Osteocyte (in vitro differentiated cells): Measurements from ENCODE around the gene MUC4. TPM values are rescaled to one million over a fixed set of nuclear protein-coding genes. Genes with fewer than 3 reads are reported as not detected.

Source experiments
- DNase-seq: peaks from one replicate; pipeline ENCODE4 v3.0.0; 2021; ENCODE audit warnings: mixed read lengths; ENCODE audit not compliant: unreplicated experiment; ENCODE audit errors: extremely low spot score
- H3K27ac Mint-ChIP-seq: one replicate; pipeline ENCODE4 v1.8.0; 2021; ENCODE audit warnings: mild to moderate bottlenecking, mixed read lengths; ENCODE audit not compliant: unreplicated experiment
- H3K27me3 Mint-ChIP-seq: one replicate; pipeline ENCODE4 v1.8.0; 2021; ENCODE audit warnings: mixed read lengths; ENCODE audit not compliant: unreplicated experiment
- H3K36me3 Mint-ChIP-seq: one replicate; pipeline ENCODE4 v1.8.0; 2021; ENCODE audit warnings: mixed read lengths; ENCODE audit not compliant: unreplicated experiment
- H3K4me1 Mint-ChIP-seq: one replicate; pipeline ENCODE4 v1.8.0; 2021; ENCODE audit warnings: mixed read lengths; ENCODE audit not compliant: unreplicated experiment
- H3K4me3 Mint-ChIP-seq: one replicate; pipeline ENCODE4 v1.8.0; 2021; ENCODE audit warnings: mild to moderate bottlenecking, moderate library complexity, mixed read lengths; ENCODE audit not compliant: unreplicated experiment
- H3K9me3 Mint-ChIP-seq: one replicate; pipeline ENCODE4 v1.8.0; 2021; ENCODE audit warnings: mixed read lengths; ENCODE audit not compliant: unreplicated experiment
- total RNA-seq: library from RNA; stranded (reverse); gene quantifications from 2 replicates; pipeline ENCODE4 v1.2.1, GENCODE V29; 2021
- TF ChIP-seq, protein P1 (sequence below): fragments of 200-600 bp; sonication (generic); IDR thresholded peaks from 2 replicates; pipeline ENCODE4 v1.5.0; 2021; ENCODE audit warnings: antibody characterized with exemption, mild to moderate bottlenecking, moderate library complexity

MUC4 gene
- total RNA-seq, 1 donor from 2014 or later: not detected

DNA sequence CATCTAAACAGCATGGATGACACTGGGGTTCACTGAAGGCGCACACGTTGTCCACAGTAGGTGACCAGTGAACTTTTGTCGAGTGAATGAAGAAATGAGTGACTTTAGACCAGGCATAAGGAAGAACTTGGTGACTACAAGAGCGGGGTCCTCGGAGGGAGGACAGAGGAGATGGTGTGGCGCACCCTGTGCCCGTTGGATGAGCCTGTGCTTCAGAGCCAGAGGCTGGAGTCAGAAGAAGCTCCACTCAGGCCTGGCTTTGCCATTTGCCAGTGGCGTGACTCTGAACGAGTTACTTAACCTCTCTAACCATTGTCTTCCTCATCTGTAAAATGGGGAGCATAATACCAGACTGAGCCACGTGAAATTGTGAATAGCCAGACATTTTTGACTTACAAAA is 42.2 kb downstream of the MUC4 start:
- Mint-ChIP-seq H3K36me3 (no peaks in the 10 kb centered on the region), H3K4me1 (no peaks in the 10 kb centered on the region), H3K4me3 (no peak overlapping the region), H3K27ac (no peak overlapping the region), H3K27me3 (no peaks in the 10 kb centered on the region), H3K9me3 (no peaks in the 10 kb centered on the region)
- TF ChIP-seq, protein P1, sequence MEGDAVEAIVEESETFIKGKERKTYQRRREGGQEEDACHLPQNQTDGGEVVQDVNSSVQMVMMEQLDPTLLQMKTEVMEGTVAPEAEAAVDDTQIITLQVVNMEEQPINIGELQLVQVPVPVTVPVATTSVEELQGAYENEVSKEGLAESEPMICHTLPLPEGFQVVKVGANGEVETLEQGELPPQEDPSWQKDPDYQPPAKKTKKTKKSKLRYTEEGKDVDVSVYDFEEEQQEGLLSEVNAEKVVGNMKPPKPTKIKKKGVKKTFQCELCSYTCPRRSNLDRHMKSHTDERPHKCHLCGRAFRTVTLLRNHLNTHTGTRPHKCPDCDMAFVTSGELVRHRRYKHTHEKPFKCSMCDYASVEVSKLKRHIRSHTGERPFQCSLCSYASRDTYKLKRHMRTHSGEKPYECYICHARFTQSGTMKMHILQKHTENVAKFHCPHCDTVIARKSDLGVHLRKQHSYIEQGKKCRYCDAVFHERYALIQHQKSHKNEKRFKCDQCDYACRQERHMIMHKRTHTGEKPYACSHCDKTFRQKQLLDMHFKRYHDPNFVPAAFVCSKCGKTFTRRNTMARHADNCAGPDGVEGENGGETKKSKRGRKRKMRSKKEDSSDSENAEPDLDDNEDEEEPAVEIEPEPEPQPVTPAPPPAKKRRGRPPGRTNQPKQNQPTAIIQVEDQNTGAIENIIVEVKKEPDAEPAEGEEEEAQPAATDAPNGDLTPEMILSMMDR: no peak
- no peak for DNase-seq

DNA sequence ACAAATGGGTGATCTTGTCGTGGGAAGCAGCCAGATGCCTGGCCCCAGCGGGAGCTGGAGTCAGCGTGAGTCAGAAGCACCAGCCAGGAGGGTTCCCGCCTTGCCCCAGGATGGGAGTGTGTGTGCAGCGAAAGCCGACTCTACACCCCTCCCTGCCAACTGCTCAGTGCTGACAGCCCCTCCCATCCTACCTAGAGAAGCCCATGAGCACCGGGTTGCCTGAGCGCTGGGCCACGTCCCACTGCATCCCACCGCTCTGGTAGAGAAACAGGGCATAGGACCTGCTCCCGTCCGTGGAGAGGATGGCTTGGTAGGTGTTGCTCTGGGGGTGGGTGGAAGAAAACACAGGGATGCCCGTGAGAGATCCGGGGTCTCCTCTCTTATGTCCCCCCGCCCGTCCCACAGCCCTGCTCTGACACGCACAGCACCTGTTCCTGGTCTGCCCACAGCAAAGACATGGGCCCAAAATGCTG is 42.9 kb downstream of the MUC4 start:
- Mint-ChIP-seq H3K4me1 (no peaks in the 10 kb centered on the region), H3K36me3 (no peaks in the 10 kb centered on the region)
- DNase-seq: no peak

DNA sequence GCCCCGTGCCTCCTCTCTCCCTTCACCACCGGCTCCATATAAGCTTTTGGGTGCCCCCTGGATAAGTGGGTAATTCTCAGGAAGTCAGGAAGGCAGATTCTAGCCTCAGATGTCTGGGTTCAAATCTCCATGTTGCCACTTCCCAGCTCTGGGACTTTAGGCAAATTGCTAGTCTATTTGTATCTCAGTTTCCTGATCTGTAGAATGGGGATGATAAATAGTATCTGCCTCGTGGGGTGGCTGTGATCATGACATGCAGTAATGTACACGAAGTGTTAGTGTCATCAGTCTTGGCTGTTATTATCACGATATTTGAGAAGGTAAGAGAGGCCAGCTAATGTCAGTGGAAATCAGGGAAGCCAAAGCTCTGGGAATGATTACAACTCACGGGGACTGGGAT is 43.3 kb downstream of the MUC4 start:
- TF ChIP-seq, protein P1: no peak
- Mint-ChIP-seq H3K27me3 (no peaks in the 10 kb centered on the region), H3K4me3 (no peak overlapping the region), H3K4me1 (no peaks in the 10 kb centered on the region), H3K9me3 (no peaks in the 10 kb centered on the region), H3K27ac (no peak overlapping the region), H3K36me3 (no peaks in the 10 kb centered on the region)
- no peak for DNase-seq

More for the DNA sequence above, 42.9 kb downstream of the MUC4 start:
- TF ChIP-seq, protein P1: no peak
- H3K27me3 Mint-ChIP-seq: no peaks in the 10 kb centered on the region
- H3K4me3 Mint-ChIP-seq: no peak overlapping the region
- no peaks in the 10 kb centered on the region for H3K9me3 Mint-ChIP-seq
- H3K27ac Mint-ChIP-seq: no peak overlapping the region

DNA sequence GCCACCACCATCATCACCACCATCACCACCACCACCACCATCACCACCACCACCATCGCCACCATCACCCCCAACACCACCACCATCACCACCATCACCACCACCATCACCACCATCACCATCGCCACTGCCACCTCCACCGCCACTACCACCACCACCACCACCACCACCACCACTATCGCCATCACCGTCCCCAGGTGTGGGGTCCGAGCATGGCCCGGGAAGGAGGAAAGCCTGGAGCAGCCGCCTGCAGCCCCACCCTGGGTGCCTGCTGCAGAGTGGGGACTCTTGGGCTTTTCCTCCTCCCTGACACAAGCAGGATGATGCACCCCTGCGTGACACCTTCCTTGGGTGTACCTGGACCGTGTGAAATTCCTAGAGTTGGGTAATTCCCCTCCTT is 43.9 kb downstream of the MUC4 start:
- no peaks in the 10 kb centered on the region for H3K4me1 Mint-ChIP-seq
- H3K9me3 Mint-ChIP-seq: no peaks in the 10 kb centered on the region
- no peak for DNase-seq
- no peak overlapping the region for H3K4me3 Mint-ChIP-seq
- TF ChIP-seq, protein P1: no peak
- no peaks in the 10 kb centered on the region for H3K36me3 Mint-ChIP-seq
- H3K27me3 Mint-ChIP-seq: no peaks in the 10 kb centered on the region
- no peak overlapping the region for H3K27ac Mint-ChIP-seq

DNA sequence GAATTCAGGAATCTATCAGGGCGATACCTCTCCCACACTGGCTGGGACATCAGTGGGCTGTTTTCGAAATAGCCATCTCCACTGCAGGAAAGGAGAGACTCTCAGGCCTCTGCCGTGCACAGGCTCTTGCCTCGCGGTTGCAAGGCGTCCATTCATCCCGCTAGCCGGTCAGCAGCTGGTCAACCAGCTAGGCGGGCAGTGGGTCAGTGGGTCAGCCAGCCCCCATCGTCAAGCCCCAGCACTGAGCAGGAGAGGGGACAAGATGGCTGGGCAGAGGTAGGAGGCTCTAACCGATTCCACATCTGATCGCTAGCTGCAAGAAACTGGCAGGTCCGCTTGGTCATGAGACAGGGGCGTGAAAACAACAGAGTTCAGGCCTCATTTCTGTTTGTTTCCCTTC is 45.1 kb downstream of the MUC4 start:
- Mint-ChIP-seq H3K27ac (no peak overlapping the region), H3K4me3 (no peak overlapping the region), H3K9me3 (no peaks in the 10 kb centered on the region), H3K27me3 (no peaks in the 10 kb centered on the region), H3K36me3 (no peaks in the 10 kb centered on the region), H3K4me1 (no peaks in the 10 kb centered on the region)
- no peak for DNase-seq
- TF ChIP-seq, protein P1: no peak
